DMS53 (cell line): ENCODE measurements around the gene DERA.
"Not testable (repeated sequence)": the region's sequence is repeated elsewhere in the genome, so short reads cannot be mapped to it uniquely, and the experiment has no call there.

Source experiments
- DNase-seq: peaks from one replicate; lab custom pipeline; 2025; lab: John Stamatoyannopoulos, UW

The DERA gene

GRCh38 chr12:16008421-16008824 is 97.3 kb downstream of the DERA start:
- no peak for DNase-seq

DNA sequence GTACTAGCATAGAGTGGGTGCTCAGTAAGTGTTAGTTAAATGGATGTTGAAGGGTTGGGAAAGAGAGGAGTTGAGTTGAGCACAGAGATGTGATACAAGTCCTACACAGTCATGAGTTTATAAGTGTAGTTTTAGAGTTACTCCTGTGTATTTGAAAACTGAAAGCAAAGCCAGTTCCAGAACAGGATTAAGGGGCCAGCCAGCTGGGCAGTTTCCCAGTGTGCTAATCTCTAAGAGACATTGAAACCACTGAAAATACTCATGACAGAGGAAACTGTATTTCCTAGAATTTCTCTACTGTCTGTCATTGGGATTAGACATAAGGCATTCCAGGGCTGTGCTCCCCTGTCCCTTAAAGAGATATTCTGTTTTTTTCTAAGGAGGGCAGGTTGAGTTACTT is 101.0 kb downstream of the DERA start:
- DNase-seq: no peak

DNA sequence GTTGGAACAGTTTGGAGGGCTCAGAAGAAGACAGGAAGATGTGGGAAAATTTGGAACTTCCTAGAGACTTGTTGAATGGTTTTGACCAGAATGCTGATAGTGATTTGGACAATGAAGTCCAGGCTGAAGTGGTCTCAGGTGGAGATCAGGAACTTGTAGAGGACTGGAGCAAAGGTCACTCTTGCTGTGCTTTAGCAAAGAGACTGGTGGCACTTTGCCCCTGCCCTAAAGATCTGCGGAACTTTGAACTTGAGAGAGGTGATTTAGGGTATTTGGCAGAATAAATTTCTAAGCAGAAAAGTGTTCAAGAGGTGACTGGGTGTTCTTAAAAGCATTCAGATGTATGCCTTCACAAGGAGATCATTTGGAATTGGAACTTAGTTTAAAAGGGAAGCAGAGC is 102.6 kb downstream of the DERA start:
- not testable (repeated sequence) for DNase-seq

DNA sequence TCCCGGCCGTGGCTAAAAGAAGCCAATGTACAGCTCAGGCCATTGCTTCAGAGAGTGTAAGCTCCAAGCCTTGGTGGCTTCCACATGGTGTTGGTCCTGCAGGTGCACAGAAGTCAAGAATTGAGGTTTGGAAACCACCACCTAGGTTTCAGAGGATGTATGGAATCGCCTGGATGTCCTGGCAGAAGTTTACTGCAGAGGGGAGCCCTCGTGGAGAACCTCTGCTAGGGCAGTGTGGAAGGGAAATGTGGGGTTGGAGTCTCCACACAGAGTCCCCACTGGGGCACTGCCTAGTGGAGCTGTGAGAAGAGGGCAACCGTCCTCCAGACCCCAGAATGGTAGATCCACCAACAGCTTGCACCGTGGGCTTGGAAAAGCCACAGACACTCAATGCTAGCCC is 103.3 kb downstream of the DERA start:
- peak; percentile 59 for DNase-seq

DNA sequence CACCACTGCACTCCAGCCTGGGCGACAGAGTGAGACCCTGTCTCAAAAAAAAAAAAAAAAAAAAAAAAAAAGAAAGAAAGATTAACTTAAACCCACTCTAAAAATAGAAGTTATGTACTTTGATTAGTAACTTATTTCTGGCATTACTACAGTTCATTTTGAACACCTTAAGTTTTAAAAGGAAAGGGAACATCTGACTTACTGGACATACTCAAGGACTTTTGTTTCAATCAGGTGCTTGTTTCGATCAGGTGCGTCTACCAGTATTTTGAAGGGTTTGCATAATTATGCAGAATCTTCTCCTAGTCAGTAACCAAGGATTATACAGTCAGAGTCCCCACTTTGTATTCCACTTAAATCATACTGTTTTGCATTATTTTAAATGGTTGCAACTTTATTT is 105.6 kb downstream of the DERA start:
- DNase-seq: no peak

DNA sequence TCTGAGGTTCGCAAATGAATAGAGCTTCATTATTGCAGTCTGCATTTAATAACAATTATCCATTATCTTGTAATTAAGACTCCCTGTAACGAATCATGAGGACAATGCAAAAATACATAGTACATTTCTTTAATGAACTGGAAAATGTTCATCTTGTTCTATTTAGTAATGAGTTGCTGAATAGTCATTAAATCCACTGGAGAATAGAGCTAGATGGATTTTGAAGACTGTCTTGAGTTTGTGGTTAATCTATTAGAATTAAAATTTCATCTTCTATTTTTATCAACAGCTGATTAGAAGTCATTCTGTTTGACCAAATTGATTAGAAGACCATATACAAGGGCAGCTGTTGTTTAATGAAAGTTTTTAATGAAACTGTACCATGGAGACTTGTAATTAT is 107.2 kb downstream of the DERA start:
- no peak for DNase-seq

DNA sequence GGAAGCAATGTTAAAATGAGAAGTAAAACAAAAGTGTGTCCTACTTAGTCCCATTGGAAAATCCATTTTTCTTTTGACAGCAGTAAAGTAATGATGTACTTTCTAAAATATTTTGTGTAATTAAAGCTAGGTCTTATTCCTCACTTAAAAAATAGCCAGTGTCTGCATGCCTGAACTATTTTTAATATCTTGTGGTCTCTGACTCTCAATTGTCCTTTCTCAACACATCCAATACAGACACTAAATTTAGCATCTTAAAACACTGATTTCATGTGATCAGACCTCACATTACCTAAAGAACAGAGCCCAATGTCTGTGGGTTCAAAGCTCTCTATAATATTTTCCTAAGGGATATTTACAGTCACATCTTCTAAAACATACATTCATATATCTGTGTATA is 108.0 kb downstream of the DERA start:
- no peak for DNase-seq

- DNase-seq: no peak
Measured at GRCh38 chr12:16020031-16020430, 108.9 kb downstream of the DERA start.

DNA sequence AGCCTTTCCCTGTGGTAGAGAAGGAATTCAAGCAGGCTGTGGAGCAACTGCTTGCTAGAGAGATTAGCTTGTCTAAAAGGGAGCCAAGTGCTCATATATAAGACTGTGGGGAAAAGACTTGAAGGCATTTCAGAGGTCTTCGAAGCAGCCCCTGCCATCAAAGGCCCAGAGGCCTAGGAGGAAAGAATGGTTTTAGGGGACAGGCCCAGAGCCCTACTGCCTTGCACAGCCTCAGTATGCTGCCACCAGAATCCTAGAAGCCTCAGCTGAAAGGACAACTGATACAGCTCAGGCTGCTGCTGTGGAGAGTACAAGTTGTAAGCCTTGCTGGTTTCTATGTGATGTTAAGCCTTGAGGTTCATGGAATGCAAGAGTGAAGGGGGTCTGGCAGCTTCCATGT is 109.9 kb downstream of the DERA start:
- DNase-seq: no peak

DNA sequence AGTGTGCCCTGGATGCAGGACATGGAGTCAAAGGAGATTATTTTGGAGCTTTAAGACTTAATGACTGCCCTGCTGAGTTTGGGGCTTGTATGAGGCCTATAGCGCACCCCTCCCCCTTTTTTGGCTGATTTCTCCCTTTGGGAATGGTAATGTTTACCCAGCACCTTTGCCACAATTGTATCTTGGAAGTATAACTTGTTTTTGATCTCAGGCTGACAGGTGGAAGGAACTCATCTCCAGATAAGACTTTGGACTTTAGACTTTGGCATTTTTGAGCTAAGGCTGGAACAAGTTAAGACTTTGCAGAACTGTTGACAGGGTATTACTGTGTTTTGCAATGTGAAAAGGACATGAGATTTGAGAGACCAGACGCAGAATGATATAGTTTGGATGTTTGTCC is 110.5 kb downstream of the DERA start:
- no peak for DNase-seq

DNA sequence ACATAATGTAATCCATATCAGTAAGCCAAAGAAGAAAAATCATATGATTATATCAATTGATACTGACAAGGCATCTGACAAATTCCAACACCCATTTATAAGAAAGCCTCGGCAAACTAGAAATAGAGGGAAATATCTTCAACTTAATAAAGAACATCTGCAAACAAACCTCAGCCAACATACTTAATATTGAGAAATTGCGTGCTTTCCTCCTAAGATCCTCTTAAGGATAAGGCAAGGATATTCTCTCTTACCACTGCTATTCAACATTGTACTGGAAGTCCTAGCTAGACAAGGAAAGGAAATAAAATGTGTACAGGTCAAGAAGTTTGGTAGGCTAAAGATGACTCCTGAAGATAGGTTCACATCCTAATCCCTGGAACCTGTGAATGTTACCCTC is 115.9 kb downstream of the DERA start:
- DNase-seq: no peak

DNA sequence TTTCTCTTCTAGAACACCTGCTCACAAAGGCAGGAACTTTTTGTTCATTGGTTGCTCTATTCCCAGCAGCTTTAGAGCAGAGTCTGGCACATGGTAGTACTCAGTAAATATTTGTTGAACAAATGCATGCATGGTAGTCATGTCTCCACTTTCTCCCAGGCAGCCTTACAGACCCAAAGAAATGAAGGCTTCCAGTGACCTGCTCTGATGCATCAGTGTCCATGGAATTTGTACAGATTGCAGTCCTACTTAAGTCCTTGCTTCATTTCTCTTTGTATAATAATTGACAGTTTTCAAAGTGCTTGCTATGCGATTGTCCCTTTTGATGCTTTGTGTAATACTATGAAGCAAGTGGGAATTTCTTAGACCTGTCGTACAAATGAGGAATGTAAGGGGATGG is 119.6 kb downstream of the DERA start:
- peak; percentile 96 for DNase-seq

DNA sequence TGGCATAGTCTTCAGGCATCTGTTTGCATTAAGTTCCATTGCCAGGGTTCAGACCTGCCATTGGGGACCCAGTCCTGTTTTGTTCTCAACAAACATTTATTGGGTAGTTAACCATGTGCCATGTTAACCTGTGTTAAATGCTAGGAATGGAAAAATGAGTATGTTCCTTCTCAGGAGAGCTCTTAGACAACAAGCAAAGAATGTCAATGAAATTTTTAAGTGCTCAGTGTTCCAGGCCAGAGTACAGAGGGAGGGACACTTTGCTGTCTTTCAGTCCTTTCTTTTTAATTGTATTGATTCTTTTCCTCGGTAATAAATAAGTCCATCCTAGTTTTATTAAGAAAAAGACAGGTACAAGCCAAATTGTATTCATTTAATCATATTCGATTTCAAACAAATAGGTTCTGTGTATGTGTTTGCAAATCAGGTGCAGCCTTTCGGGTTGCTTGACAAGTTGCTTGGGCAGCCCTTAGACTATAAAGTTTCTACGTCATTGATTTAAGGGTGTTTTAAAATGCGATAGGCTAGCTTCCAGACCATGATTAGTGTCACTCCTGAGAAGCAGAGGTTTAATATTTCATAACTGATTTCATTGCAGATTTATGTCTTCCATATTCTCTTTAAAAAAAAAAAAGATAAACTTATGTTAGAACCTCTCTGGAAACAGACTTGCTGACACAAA is 123.1 kb downstream of the DERA start:
- no peak for DNase-seq

DNA sequence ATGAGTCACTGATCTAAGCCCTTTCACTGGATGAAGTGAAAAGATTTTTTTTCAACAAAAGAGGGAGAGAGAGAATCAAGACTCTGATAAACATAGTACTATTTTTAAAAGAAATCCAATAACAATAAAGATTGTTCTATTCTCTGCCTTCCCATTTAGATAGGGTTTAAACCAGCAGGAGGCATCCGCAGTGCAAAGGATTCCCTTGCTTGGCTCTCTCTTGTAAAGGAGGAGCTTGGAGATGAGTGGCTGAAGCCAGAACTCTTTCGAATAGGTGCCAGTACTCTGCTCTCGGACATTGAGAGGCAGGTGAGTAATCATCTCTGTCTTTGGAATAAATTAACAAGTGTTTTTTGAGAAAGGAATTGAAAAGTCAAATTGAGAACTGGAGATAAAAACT is 124.9 kb downstream of the DERA start:
- DNase-seq: no peak

- DNase-seq: peak; percentile 70
Measured at GRCh38 chr12:16037533-16037932, 126.4 kb downstream of the DERA start.

GRCh38 chr12:16043480-16043879 is 132.3 kb downstream of the DERA start:
- no peak for DNase-seq

DNA sequence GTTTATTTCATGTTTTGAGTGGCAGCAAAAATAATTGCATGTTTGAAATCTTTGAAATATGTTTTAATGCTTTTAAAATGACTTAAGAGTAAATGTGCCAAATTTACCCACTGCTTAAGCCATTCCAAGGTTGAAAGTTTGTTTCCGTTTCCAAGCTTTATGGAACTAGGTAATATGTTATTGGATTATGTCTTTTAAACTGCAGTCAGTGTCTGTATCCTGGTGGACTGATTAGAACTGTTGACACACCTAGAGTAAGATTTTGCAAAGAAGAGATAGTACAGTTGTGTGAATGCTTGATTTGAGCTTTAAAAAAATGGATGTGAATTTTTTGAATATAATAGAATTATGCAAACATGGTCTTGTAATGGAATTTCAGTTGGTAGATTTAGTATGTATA is 135.1 kb downstream of the DERA start:
- DNase-seq: no peak

- DNase-seq: no peak
Measured at GRCh38 chr12:16048511-16048910, 137.4 kb downstream of the DERA start.

DNA sequence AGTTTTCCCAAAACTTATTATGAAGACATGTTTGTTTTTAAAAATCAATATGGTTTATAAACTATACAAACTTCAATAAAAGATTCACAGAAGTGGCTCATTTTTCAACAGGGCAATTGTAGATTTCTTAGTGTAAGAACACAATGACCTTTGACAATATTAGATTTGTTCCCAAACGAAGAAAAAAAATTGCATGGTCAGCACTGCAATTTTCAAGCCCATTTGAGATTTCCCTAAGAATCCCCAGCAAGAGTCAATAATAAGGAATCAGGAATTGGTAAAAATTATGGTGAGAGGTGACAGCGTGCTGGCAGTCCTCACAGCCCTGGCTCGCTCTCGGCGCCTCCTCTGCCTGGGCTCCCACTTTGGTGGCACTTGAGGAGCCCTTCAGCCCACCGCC is 145.8 kb downstream of the DERA start:
- DNase-seq: no peak

- DNase-seq: not testable (repeated sequence)
Measured at GRCh38 chr12:16057351-16057751, 146.2 kb downstream of the DERA start.

DNA sequence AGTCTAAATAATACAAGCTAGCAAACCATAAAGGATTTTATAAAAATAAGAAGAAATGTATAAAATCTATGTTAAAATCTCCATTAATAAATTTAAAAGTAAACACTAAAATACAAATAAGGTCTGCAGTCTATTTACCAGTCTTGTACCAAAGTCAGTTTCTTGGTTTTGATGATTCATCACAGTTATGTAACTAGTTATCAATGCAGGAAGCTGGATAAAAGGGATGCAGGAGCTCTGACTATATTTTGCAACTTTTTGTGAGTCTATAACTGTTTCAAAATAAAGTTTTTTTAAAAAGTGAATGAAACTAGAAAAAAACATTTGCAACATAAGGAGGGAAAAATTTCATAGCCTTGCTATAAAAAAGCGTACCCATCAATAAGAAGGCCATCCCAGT is 151.5 kb downstream of the DERA start:
- DNase-seq: peak; percentile 33

- peak; percentile 67 for DNase-seq
Measured at GRCh38 chr12:16063726-16064125, 152.6 kb downstream of the DERA start.

DNA sequence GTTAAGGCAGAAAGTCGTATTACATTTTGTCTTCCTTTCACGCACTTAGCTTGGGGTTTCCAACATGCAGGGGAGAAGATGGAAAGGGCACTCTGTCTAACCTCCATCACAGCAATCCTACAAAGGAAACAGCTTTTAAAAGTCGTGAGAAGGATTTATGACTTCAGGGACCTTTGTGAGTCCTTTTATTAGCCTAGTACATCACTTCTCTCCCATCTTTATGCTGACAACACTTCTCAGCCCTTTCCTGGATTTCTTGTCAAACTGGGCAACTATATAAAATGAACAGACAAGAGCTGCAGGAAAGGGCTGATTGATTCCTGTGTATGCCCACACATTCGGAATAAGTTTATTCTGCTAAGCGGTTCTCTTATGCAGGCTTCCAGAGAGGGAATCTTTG is 159.0 kb downstream of the DERA start:
- no peak for DNase-seq

- DNase-seq: no peak
Measured at GRCh38 chr12:16072678-16073077, 161.5 kb downstream of the DERA start.

GRCh38 chr12:16074894-16075293 is 163.8 kb downstream of the DERA start:
- DNase-seq: no peak
